ENCODE data around the gene RNF41. TPM values are rescaled to one million over a fixed set of nuclear protein-coding genes. Genes with fewer than 3 reads are reported as not detected.

RNF41 gene
- total RNA-seq, 2 experiments from 2014 or later: 38.9 to 40.2 TPM

DNA sequence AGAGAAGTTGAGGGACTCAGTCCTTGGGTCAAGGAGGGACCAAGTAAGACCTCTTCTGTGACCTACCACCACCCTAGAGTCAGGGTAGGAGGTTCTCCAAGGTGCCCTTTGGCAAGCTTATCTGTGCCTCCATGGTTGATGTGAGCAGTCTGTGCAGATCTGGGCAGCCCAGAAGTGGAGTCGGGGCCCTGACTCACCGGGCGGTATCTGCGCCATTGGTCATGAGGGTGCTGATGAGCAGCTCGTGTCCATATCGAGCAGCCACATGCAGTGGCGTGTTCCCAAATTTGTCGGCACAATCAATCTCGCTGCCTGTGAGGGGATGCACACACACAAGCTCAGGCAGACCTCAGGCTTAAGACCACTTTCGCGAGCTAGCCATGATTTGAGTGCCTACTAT lies 31.4 kb upstream of the RNF41 start:
- CTCF ChIA-PET: interaction anchor here (1.1 kb wide), 1 partner anchor 31 kb away, joined by 3 read pairs; no protein-coding TSS in a partner anchor
- POLR2A ChIA-PET: no interaction called here

DNA sequence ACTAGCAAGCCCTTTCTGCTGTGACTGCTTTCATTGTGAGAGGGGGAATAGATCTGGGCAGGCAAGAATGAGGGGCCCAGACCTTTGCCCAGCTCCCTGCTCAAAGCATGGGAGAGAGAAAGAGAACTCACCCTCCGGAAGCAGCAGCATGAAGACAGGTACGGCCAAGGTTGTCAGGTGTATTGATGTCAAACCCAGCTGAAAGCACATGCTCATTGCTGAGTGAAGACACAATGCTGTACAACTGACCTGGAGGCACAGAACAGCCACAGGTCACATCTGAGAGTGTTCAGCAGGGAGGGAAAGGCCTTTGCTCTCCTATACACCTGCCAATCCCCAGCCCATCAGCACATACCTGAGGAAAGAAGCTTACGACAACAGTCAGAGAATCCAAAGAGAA lies 30.9 kb upstream of the RNF41 start:
- ChIA-PET POLR2A (no interaction called here), CTCF (interaction anchor here (1.1 kb wide), 1 partner anchor 30 kb away, joined by 3 read pairs; no protein-coding TSS in a partner anchor)

DNA sequence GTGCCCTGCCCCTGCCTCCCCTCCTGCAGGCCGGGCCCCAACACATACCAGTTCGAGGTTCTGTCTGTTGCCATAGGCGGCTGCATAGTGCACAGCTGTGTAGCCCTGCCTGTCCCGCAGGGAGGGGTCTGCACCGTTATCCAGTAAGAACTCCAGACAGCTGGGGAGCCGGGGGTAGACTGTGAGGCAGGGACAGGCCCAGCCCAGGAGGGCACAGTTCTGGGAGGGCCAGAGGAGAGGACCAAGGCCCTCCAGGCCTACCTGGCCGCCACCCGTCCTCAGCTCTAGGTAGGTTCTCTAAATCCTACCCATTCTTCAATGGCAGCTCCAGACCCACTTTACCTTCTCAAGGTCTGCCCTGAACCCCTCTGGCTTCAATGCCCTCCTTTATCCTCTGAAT lies 27.0 kb upstream of the RNF41 start:
- CTCF ChIA-PET: interaction anchor here (0.6 kb wide), 1 partner anchor 35 kb away, joined by 4 read pairs; no protein-coding TSS in a partner anchor
- POLR2A ChIA-PET: interaction anchor here (0.8 kb wide), 1 partner anchor 260 kb away, joined by 5 read pairs; no protein-coding TSS in a partner anchor

DNA sequence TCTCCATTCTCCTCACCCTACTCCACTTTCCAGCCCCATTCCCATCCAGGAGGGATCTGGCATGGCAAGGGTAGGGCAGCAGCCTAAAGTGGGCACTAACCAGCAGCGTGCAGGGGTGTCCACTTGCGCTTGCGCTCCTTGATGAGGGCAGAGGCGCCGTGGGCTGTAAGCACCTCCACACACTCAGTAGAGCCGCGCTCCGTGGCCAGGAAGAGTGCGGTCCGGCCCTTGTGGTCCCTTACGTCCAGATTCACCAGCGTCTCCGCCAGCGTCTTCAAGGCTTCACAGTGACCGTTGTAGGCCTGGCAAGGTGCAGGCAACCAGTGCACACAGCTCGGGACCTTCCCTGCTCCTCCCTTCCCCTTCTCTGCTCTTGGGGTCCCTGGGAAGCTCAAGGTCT lies 26.2 kb upstream of the RNF41 start:
- CTCF ChIA-PET: interaction anchor here (1.7 kb wide), 1 partner anchor 26 kb away, joined by 6 read pairs; the partner anchor contains the start of gene RNF41
- POLR2A ChIA-PET: no interaction called here

DNA sequence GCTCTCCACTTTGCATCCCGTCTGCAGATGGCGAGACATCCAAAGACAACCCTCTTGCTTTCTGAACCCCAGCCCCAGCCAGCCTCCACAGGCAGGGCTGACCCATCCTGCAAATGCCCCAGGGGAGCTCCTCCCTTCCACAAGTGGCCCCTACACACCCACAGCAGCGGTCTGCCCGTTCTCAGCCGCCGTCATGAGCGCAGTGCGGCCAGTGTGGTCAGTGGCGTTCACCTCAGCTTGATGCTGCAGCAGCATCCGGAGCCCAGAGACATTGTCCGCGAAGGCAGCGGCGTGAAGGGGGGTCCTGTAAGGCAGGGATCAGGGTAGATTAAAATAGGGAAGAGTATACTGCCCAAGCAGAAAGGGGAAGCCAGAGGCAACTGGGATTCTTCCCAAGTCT lies 22.8 kb upstream of the RNF41 start:
- ChIA-PET POLR2A (no interaction called here), CTCF (interaction anchor here (0.9 kb wide), 1 partner anchor 14 kb away, joined by 3 read pairs; the partner anchor contains the start of gene ANKRD52)

DNA sequence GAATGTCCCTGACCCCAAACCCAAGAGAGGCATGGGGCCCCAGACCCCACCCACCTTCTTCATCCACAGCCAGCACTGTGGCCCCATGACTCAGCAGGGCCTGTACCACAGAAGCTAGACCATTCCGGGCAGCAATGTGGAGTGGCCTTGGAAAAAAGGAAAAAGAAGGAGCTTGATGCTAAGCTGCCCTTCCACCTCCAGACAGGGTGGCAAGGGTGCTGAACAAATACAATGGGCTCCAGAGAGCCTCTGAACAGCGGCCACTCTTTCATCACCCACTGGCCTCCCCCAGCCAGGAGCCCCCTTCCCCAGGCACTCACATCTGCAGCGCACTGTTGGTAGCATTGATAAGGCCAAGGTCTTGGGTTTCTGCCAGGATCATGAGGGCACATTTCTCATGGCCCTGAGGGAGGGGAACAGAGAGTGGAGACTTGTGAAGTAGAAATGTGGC lies 22.0 kb upstream of the RNF41 start:
- ChIA-PET CTCF (no interaction called here), POLR2A (no interaction called here)

DNA sequence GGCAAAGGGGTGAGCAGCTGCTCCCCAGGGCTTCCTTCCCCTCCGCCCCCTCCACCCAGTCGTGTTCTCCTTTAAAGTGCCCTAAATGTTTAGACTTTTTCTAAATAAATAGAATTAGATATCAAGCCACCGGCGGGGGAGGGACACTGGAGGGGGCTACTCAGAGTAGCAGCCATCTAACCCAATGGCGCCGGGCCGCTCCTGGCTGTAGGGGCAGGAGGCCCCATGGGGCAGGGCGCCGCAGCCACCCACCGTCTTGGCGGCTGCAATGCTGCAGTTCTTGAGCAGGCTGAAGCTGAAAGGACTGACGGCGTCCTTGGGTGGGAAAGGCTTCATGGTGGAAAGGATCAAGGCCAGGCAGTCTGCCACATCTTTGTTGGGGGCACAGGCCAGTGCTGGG lies 21.3 kb upstream of the RNF41 start:
- CTCF ChIA-PET: no interaction called here
- POLR2A ChIA-PET: no interaction called here

DNA sequence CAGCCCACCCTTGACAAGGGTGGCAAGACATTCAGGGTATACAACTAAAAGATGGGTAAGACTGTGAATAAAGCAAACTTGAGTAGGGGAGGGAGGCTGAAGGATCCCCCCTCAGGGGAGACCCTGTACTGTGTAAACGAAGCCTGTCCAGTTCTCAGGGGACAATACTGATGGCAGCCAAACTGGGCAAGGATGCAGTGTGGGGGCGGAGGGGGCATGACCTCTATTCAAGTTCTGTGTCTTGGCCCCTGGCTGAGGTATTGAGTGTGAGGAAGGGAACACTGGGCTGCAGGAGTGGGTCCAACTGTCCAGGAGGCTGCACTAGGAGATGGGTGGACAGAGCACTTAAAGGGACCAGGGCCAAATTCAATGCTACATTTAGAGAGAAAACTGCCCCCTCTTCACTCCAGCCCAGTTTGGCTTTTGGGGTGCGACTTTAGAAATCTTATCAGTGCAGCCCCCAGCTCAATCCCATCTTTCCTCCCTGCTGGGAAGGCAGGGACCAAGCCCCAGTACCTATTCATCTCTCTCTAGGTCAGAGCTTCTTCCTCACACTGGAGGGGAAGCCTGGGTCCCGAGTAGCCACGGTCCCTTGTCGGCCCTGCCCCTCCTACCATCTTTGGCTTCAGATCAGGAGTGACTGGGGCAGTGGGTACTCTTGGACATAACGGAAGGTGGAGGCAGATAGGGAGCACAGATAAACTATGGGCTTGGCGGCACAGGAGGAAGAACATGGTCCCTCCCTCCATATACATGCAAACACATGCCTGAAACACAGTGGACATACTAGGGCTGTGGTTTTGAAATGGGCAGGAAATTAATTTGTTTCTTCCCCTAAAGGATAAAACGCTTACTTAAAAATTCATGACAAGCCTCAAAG lies 19.9 kb upstream of the RNF41 start:
- POLR2A ChIA-PET: no interaction called here
- CTCF ChIA-PET: no interaction called here

DNA sequence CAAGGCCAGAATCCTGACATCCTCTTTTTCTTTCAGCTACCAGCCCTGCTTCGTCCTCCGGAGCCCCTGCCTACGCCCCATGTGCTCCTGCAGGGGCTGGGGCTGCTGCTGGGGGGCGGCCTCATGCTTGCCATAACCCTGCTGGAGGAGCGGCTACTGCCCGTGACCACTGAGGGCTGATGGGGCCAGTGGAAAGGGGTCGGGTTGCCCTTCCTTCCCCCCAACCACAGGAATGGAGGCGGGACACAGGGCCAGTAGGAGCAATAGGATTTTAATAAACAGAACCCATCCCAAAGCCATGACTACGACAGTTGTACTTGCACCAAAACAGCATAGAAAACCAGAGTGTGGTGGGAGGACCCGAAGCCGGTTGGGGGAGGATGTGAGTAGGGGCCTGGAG lies 15.8 kb upstream of the RNF41 start:
- ChIA-PET POLR2A (interaction anchor here (1.2 kb wide), 1 partner anchor 16 kb away, joined by 3 read pairs; the partner anchor contains the start of gene RNF41), CTCF (interaction anchor here (0.6 kb wide), 1 partner anchor 275 kb away, joined by 3 read pairs; no protein-coding TSS in a partner anchor)

DNA sequence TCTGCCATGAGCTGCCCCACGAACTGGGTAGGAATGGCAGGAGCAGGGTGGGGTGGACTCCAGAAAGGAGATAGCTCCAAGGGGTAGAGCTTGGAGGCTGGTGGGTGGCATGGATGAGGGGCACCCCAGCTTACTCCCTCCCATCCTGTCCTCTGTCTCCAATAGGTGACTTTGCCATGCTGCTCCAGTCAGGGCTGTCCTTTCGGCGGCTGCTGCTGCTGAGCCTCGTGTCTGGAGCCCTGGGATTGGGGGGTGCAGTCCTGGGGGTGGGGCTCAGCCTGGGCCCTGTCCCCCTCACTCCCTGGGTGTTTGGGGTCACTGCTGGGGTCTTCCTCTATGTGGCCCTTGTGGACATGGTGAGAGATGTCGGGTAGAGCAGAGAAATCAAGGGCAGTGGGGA lies 15.3 kb upstream of the RNF41 start:
- ChIA-PET POLR2A (interaction anchor here (0.6 to 1.2 kb wide), 2 partner anchors 15 to 192 kb away, joined by 3 to 4 read pairs; partner anchors contain the start of gene RNF41), CTCF (no interaction called here)

DNA sequence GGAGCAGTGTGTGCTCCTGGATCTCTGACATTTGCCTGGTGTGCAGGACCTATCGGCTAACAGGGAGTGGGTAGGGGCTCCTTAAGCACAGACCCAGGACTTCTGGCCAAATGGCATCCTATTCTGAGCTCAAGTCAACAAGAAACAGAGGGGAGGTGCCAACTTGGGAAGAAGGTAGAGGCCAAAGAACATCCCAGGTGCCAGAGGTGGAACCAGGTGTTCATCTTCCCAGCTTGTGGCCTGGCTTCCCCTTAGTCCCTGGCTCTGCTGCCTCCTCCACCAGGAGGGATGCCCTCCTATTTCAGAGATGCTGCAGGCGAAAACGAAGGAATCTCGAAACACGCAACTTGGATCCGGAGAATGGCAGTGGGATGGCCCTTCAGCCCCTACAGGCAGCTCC lies 14.4 kb upstream of the RNF41 start:
- POLR2A ChIA-PET: interaction anchor here (0.6 kb wide), 1 partner anchor 193 kb away, joined by 4 read pairs; no protein-coding TSS in a partner anchor
- CTCF ChIA-PET: interaction anchor here (0.5 to 1.2 kb wide), 2 partner anchors 15 to 46 kb away, joined by 3 to 5 read pairs; partner anchors contain the start of gene SMARCC2

DNA sequence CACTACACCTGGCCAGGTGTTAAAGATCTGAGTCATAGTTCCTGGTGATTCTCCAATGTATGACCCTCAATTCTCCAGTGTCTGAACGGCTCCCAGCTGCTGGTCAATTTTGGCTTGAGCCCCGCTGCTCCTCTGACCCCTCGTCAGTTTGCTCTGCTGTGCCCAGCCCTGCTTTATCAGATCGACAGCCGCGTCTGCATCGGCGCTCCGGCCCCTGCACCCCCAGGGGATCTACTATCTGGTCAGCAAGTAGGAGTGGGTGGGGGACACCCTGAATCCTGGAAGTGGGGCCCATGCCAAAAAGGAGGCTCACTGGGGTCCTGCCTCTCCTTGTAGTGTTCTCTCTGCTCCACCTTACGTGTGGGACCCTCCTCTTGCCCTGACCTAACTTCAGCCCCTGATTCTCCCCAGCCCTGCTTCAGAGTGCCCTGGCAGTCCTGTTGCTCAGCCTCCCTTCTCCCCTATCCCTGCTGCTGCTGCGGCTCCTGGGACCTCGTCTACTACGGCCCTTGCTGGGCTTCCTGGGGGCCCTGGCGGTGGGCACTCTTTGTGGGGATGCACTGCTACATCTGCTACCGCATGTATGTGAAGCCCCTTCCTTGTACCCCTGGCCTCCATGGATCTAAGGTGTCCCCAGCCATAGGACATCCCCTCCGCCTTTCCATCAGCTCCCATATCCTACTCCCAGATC lies 13.2 kb upstream of the RNF41 start:
- ChIA-PET POLR2A (no interaction called here), CTCF (no interaction called here)

DNA sequence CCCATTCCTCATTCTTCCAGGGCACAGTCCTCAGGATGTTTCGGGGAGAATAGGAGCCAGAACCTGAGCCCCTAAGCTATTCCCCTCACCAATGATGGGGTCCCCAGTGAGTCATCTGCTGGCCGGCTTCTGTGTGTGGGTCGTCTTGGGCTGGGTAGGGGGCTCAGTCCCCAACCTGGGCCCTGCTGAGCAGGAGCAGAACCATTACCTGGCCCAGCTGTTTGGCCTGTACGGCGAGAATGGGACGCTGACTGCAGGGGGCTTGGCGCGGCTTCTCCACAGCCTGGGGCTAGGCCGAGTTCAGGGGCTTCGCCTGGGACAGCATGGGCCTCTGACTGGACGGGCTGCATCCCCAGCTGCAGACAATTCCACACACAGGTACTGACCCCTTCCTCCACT lies 9.5 kb upstream of the RNF41 start:
- ChIA-PET CTCF (interaction anchor here (1.3 kb wide), 1 partner anchor 42 kb away, joined by 3 read pairs; the partner anchor contains the start of gene SMARCC2), POLR2A (no interaction called here)

DNA sequence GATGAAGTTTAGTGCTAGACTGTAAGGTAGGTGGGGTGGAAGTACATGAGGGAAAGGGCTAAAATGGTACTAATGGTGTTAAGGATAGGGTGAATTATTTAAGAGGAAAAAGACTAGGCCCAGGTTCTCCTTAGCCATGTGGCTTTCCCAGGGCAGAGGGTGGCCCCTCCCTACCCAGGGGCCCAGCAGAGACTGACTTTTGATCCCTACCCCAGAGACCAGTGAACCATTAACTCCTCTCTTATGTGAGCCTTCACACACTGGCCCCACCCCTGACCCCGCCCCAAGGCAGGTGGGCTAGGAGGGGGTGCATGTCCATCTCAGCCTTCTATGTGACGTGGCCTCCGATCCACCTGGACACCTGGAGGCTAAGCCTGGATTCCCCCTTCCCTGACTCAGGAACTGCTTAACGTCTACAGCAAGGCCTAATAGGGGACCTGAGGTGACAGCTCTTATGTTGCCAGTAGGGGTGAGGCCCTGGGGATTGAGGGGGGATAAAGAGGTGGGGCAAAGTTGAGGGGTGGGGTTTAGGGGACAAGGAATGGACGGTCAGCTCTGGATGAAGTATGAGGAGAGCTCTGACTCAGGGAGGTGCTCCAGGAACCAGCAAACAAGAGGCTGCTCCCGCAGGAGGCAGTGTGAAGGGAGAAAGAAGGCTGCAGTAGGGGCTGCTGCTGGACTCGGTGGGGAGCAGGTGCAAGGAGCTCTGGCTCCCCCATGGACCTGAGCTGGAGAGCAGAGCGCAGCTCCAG lies 8.9 kb upstream of the RNF41 start:
- ChIA-PET POLR2A (interaction anchor here (0.7 kb wide), 1 partner anchor 113 kb away, joined by 6 read pairs; the partner anchor contains the start of gene ZC3H10), CTCF (interaction anchor here (1.3 kb wide), 1 partner anchor 41 kb away, joined by 3 read pairs; the partner anchor contains the start of gene SMARCC2)

DNA sequence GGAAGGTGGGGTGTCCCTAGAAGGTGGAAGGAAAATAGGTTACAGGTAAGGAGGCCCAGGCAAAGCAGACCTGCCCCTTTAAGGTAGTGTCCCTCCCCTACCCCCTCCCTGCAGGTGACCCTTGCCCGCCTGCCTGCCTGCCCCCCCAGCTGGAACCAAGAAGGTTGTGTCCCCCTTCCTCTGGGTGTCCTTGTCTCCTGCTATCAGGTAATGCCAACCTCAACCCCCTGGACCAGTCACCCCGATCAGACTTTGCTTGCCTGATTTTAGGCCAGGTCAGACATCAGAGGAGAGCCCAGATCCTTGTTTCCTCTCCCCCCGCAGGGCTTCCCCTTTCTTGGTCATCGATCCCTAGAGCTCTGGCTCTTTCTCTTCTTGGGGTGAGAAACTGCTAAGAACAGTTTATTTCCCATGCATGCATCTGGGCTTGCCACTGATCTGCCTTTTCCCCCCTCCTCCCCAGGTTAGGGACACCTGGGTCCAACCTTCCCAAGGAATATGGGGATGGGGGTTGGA lies 8.3 kb upstream of the RNF41 start, which contains the start of gene SLC39A5:
Gene SLC39A5 (plus strand): TSS at position 136 of the 516 bp plus-strand sequence. CDS start 1,224 bp downstream, outside the sequence.
- ChIA-PET POLR2A (interaction anchor here (0.7 kb wide), 1 partner anchor 112 kb away, joined by 6 read pairs; the partner anchor contains the start of gene ZC3H10), CTCF (interaction anchor here (1.3 kb wide), 1 partner anchor 40 kb away, joined by 3 read pairs; the partner anchor contains the start of gene SMARCC2)

DNA sequence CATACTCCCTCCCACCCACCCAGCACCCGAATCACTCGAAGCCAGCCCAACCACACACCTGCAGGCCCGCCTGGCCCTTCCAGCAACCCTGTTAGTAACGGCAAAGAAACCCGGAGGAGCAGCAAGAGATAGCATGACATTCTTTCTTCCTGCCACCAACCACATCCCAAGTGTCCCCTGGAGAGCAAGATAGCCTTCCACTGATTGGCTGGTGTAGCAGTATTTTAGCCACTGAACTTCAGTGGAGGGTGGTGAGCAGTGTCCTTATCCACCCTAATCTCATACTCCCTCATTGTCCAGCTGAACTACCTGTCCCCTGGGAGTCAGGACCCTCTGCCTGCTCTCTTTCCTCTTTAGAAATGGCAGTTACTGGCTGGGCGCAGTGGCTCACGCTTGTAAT lies 7.4 kb upstream of the RNF41 start:
- ChIA-PET CTCF (interaction anchor here (0.6 kb wide), 1 partner anchor 39 kb away, joined by 3 read pairs; no protein-coding TSS in a partner anchor), POLR2A (no interaction called here)

DNA sequence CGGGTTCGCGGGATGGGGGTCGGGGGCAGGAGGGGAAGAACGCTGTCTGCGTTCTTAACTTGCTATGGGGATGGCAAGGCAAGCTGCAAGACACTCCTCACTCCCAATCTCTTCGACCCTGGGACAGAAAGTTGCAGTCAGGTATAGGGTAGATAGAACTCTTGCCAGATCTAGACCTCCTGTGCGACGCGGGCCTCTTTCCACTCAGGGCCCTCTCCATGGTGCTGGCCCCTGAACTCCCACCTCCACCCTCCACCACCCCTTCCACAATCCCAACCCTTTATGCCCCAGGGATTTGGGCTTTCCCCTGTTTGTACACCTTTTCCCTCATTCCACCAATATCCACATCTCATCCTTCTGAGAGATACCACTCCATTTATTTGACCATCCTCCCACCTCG lies 3.2 kb upstream of the RNF41 start:
- POLR2A ChIA-PET: no interaction called here
- CTCF ChIA-PET: interaction anchor here (1.0 to 4.3 kb wide), 2 partner anchors 36 to 247 kb away, joined by 3 to 21 read pairs; partner anchors contain the start of gene SMARCC2

DNA sequence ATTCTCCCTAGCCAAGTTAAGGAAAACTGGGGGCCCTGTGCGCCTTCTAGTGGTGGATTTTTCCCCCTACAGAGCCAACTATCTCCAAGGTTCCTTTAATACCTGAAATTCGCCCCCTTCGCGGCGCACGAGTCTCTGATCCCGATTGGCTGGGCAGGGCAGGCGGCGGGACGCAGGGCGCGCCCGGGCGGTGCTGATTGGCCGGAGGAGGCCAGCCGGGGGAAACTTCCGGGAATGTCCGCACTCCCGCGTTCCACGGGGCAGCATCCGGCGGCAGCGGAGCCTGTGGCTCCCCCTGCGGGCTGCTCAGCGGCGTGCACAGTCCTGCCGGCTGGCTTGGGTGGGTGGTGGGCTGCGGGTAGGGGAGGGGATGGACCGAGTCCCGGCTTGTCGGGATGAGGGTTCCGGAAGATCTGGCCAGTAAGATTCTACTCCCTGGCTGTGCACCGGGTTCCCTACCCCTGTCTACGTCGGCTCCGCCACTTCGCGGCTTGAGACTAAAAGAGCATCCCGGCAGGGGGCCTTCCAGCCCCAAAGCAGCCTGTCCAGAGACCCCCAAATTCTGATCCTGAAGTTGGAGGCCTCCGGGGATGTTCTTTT lies 2.5 kb upstream of the RNF41 start, which contains the start of gene NABP2:
Gene NABP2 (plus strand): TSS at position 241 of the 600 bp plus-strand sequence. CDS start 515 bp downstream, outside the sequence.
- ChIA-PET CTCF (interaction anchor here (0.7 to 4.3 kb wide), 3 partner anchors 35 to 264 kb away, joined by 3 to 21 read pairs (median 3); partner anchors contain the start of genes GLS2 and SMARCC2), POLR2A (interaction anchor here (0.7 kb wide), 1 partner anchor 297 kb away, joined by 5 read pairs; the partner anchor contains the start of gene PYM1)

All from activated CD8-positive, alpha-beta memory T cell treated with anti-CD3 and anti-CD28 coated beads for 36 hours (primary cell).